Activated effector memory CD4-positive, alpha-beta T cell treated with Interleukin-2 at 50 U/mL for 16 hours (primary cell): ENCODE measurements around the gene CLIC4.

Source experiments
- DNase-seq: peaks from one replicate; pipeline ENCODE4 v3.0.0-alpha.2; 2020

The CLIC4 gene

GRCh38 chr1:24825174-24825573 is 79.9 kb downstream of the CLIC4 start:
- no peak for DNase-seq

- DNase-seq: no peak
Measured at GRCh38 chr1:24826510-24826909, 81.3 kb downstream of the CLIC4 start.

GRCh38 chr1:24827379-24828135 is 82.3 kb downstream of the CLIC4 start:
- no peak for DNase-seq

- DNase-seq: no peak
Measured at GRCh38 chr1:24828183-24828886, 83.1 kb downstream of the CLIC4 start.

- DNase-seq: no peak
Measured at GRCh38 chr1:24828887-24829192, 83.6 kb downstream of the CLIC4 start.

GRCh38 chr1:24830680-24831272 is 85.5 kb downstream of the CLIC4 start:
- no peak for DNase-seq

- no peak for DNase-seq
Measured at GRCh38 chr1:24841593-24841992, 96.3 kb downstream of the CLIC4 start.

GRCh38 chr1:24846671-24847070 is 101.4 kb downstream of the CLIC4 start:
- DNase-seq: no peak

- DNase-seq: peak; percentile 86
Measured at GRCh38 chr1:24847995-24848881, 103.0 kb downstream of the CLIC4 start.

- no peak for DNase-seq
Measured at GRCh38 chr1:24849672-24850295, 104.5 kb downstream of the CLIC4 start.

GRCh38 chr1:24850328-24850920 is 105.2 kb downstream of the CLIC4 start:
- DNase-seq: no peak

- DNase-seq: no peak
Measured at GRCh38 chr1:24853649-24854048, 108.4 kb downstream of the CLIC4 start.

- no peak for DNase-seq
Measured at GRCh38 chr1:24855474-24855873, 110.2 kb downstream of the CLIC4 start.

- no peak for DNase-seq
Measured at GRCh38 chr1:24856787-24857506, 111.7 kb downstream of the CLIC4 start.

GRCh38 chr1:24857507-24858133 is 112.4 kb downstream of the CLIC4 start:
- DNase-seq: no peak

GRCh38 chr1:24858277-24858676 is 113.0 kb downstream of the CLIC4 start:
- DNase-seq: no peak

GRCh38 chr1:24859063-24860010 is 114.1 kb downstream of the CLIC4 start:
- no peak for DNase-seq

GRCh38 chr1:24860841-24861240 is 115.6 kb downstream of the CLIC4 start:
- DNase-seq: no peak

- no peak for DNase-seq
Measured at GRCh38 chr1:24861821-24862727, 116.8 kb downstream of the CLIC4 start.
